Astrocyte (in vitro differentiated cells and primary cell): ENCODE data around the gene FAM83E.

ENCODE experiments used
- EZH2 ChIP-seq: IDR thresholded peaks from 2 replicates; pipeline ENCODE4 v1.6.1; 2012; ENCODE audit warnings: mild to moderate bottlenecking, low read length, inconsistent platforms; ENCODE audit not compliant: insufficient read depth
- TF ChIP-seq, protein P1 (sequence below): IDR thresholded peaks from 2 replicates; pipeline ENCODE4 v1.5.1; 2011; ENCODE audit warnings: low read depth, mild to moderate bottlenecking, inconsistent platforms, low read length, moderate library complexity; ENCODE audit not compliant: insufficient read depth

DNA sequence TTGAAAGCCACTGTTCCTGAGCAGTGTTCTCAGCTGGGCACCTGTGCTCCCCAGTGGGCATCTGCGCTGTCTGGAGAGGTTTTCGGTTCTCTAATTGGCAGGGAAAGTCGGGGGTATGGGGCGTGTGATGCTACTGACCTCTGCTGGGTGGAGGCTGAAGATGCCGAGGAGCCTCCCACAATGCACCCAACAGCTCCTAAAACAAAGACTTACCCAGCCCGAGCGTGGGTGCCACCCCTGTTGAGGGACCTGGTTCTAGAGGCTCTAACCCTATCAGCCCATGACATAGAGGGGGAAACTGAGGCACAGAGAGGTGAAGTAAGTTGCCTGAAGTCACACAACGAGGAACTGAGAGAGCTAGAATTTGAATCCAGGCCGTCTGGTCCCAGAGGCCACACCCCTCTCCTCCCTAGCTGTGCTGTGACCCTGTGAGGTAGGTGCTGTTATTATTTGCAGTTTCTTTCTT is 6.0 kb downstream of the FAM83E start:
- no peak for TF ChIP-seq EZH2
- TF ChIP-seq, protein P1, sequence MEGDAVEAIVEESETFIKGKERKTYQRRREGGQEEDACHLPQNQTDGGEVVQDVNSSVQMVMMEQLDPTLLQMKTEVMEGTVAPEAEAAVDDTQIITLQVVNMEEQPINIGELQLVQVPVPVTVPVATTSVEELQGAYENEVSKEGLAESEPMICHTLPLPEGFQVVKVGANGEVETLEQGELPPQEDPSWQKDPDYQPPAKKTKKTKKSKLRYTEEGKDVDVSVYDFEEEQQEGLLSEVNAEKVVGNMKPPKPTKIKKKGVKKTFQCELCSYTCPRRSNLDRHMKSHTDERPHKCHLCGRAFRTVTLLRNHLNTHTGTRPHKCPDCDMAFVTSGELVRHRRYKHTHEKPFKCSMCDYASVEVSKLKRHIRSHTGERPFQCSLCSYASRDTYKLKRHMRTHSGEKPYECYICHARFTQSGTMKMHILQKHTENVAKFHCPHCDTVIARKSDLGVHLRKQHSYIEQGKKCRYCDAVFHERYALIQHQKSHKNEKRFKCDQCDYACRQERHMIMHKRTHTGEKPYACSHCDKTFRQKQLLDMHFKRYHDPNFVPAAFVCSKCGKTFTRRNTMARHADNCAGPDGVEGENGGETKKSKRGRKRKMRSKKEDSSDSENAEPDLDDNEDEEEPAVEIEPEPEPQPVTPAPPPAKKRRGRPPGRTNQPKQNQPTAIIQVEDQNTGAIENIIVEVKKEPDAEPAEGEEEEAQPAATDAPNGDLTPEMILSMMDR: peak; percentile 41
